Neural progenitor cell (in vitro differentiated cells): ENCODE results near the gene ESPNL.

Experiments
- EZH2 ChIP-seq: fragments of 200-600 bp; sonication (generic); IDR thresholded peaks from 2 replicates; pipeline ENCODE4 v1.6.1; 2017; ENCODE audit warnings: antibody characterized with exemption, mild to moderate bottlenecking, moderate library complexity
- EZH2phosphoT487 ChIP-seq: fragments of 200-600 bp; sonication (generic); IDR thresholded peaks from 2 replicates; pipeline ENCODE4 v1.6.1; 2017; ENCODE audit warnings: antibody characterized with exemption
- TF ChIP-seq, protein P1 (sequence below): fragments of 200-600 bp; sonication (generic); IDR thresholded peaks from 2 replicates; pipeline ENCODE4 v1.5.1; 2017; ENCODE audit warnings: antibody characterized with exemption, mild to moderate bottlenecking

DNA sequence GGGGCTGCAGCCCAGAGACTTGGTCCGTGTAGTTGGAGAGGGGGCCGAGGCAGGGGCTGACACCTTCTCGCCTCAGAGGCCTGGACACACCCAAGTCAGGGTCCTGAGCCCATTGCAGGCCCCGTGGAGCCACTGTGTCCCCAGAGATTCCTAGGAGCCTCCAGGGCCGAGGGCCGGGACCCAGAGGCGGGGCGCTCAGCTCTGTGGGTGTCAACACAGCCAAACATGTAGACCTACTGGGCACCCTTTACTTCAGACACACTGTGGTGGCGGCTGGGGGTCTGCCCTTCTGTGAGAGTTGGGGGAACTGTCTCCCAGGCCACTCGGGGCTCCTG, 459 bp upstream of the ESPNL start:
- TF ChIP-seq, protein P1, sequence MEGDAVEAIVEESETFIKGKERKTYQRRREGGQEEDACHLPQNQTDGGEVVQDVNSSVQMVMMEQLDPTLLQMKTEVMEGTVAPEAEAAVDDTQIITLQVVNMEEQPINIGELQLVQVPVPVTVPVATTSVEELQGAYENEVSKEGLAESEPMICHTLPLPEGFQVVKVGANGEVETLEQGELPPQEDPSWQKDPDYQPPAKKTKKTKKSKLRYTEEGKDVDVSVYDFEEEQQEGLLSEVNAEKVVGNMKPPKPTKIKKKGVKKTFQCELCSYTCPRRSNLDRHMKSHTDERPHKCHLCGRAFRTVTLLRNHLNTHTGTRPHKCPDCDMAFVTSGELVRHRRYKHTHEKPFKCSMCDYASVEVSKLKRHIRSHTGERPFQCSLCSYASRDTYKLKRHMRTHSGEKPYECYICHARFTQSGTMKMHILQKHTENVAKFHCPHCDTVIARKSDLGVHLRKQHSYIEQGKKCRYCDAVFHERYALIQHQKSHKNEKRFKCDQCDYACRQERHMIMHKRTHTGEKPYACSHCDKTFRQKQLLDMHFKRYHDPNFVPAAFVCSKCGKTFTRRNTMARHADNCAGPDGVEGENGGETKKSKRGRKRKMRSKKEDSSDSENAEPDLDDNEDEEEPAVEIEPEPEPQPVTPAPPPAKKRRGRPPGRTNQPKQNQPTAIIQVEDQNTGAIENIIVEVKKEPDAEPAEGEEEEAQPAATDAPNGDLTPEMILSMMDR: no peak
- TF ChIP-seq EZH2: no peak
- TF ChIP-seq EZH2phosphoT487: no peak
